Activated CD4-positive, alpha-beta T cell treated with anti-CD3 and anti-CD28 coated beads, Interleukin-2, amount 10 ng/mL, durations not matched to agents 7 days and 5 days (primary cell): ENCODE measurements around the gene GBF1. TPM values are rescaled to one million over a fixed set of nuclear protein-coding genes. Genes with fewer than 3 reads are reported as not detected.

Source experiments
- CTCF ChIA-PET: fragments of 350-600 bp; sonication (Branson Sonifier 250); formaldehyde crosslinking; loops from one replicate; lab custom pipeline; 2021; ENCODE audit warnings: antibody characterized with exemption; lab: Charles Lee
- POLR2A ChIA-PET: fragments of 350-600 bp; sonication (Branson Sonifier 250); formaldehyde crosslinking; loops from one replicate; lab custom pipeline; 2021; ENCODE audit warnings: antibody characterized with exemption; lab: Charles Lee
- DNase-seq: peaks from one replicate; pipeline ENCODE4 v3.0.0-alpha.2; 2020
- H3K27ac Mint-ChIP-seq: one replicate; pipeline ENCODE4 v1.8.0; 2021; ENCODE audit warnings: mild to moderate bottlenecking, moderate library complexity, mixed read lengths
- H3K27me3 Mint-ChIP-seq: one replicate; pipeline ENCODE4 v1.8.0; 2021; ENCODE audit warnings: mixed read lengths
- H3K36me3 Mint-ChIP-seq: one replicate; pipeline ENCODE4 v1.8.0; 2021; ENCODE audit warnings: low read depth, mixed read lengths
- H3K4me1 Mint-ChIP-seq: one replicate; pipeline ENCODE4 v1.8.0; 2021; ENCODE audit warnings: mixed read lengths
- H3K4me3 Mint-ChIP-seq: one replicate; pipeline ENCODE4 v1.8.0; 2021; ENCODE audit warnings: mild to moderate bottlenecking, moderate library complexity, mixed read lengths
- H3K9me3 Mint-ChIP-seq: one replicate; pipeline ENCODE4 v1.8.0; 2021; ENCODE audit warnings: mixed read lengths
- total RNA-seq, 2 experiments: library from RNA; stranded (reverse); gene quantifications; one replicate each; pipeline ENCODE4 v1.2.3, GENCODE V29; 2021

The GBF1 gene
- total RNA-seq, 2 experiments from 2014 or later, result 42.4 to 44.6 TPM

DNA sequence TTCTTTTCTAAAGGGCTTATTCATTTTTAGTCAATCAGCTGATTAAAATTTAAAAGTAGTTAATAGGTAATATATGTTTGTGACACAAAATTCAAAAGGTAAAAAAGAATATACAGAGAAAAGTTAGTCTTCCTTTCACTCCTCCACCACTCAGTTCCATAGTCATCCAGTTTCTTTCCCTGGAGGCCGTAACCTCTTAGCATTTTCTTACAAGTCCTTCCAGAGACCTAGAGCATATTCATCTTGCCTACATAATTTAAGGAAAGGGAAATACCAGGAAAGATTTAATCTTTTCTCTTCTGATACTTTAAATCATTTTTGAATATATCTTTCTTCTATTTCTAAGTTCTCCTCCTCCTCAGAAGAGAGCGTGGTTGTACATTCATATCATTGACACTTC is 10.1 kb downstream of the GBF1 start:
- H3K4me1 Mint-ChIP-seq, result no peaks in the 10 kb centered on the region
- H3K4me3 Mint-ChIP-seq, result no peak overlapping the region
- peaks cover 20% of the 10 kb centered on the region for H3K36me3 Mint-ChIP-seq
- ChIA-PET POLR2A (no interaction called here), CTCF (no interaction called here)
- no peak for DNase-seq
- H3K27me3 Mint-ChIP-seq, result no peaks in the 10 kb centered on the region
- H3K9me3 Mint-ChIP-seq, result no peaks in the 10 kb centered on the region
- H3K27ac Mint-ChIP-seq, result no peak overlapping the region

DNA sequence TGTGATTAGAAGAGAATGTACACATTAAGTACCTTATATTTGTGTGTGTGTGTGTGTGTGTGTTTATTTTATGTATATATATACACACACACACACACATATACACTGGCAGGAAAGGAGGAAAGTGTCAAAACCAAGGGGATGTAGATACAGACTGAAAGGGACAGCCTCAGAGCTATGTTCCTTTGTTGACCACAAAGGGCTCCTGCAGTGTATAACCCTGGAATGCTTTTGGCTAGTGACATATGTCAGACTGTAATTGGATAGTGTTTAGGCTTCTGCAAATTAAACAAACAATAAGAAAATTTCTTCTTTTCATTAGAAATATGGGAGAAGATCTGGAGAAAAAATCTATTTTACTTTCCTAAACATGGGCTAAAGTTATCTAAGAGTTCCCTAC is 15.9 kb downstream of the GBF1 start:
- H3K27ac Mint-ChIP-seq, result no peak overlapping the region
- peaks cover 9% of the 10 kb centered on the region for H3K4me1 Mint-ChIP-seq
- no peak for DNase-seq
- H3K36me3 Mint-ChIP-seq, result peaks cover 38% of the 10 kb centered on the region
- H3K4me3 Mint-ChIP-seq, result no peak overlapping the region
- no peaks in the 10 kb centered on the region for H3K9me3 Mint-ChIP-seq
- CTCF ChIA-PET, result interaction anchor here (0.8 kb wide), 1 partner anchor 52 kb away, joined by 3 read pairs; no protein-coding TSS in a partner anchor
- H3K27me3 Mint-ChIP-seq, result no peaks in the 10 kb centered on the region
- POLR2A ChIA-PET, result no interaction called here

DNA sequence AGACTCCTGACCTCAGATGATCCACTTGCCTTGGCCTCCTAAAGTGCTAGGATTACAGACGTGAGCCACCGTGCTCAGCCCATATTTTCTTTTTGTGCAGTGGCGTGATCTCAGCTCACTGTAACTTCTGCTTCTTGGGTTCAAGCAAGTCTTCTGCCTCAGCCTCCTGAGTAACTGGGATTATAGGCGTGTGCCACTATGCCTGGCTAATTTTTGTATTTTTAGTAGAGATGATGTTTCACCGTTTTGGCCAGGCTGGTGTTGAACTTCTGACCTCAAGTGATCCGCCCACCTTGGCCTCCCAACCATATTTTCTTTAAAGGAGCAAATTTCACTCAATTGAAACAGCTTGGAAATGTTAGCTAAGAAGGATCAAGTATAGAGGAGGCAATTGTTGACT is 16.5 kb downstream of the GBF1 start:
- H3K27me3 Mint-ChIP-seq, result no peaks in the 10 kb centered on the region
- ChIA-PET CTCF (interaction anchor here (1.1 kb wide), 1 partner anchor 23 kb away, joined by 3 read pairs; no protein-coding TSS in a partner anchor), POLR2A (no interaction called here)
- H3K9me3 Mint-ChIP-seq, result no peaks in the 10 kb centered on the region
- DNase-seq, result no peak
- H3K4me1 Mint-ChIP-seq, result peaks cover 11% of the 10 kb centered on the region
- H3K4me3 Mint-ChIP-seq, result no peak overlapping the region
- peaks cover 38% of the 10 kb centered on the region for H3K36me3 Mint-ChIP-seq
- H3K27ac Mint-ChIP-seq, result peak overlapping the region; percentile 31

DNA sequence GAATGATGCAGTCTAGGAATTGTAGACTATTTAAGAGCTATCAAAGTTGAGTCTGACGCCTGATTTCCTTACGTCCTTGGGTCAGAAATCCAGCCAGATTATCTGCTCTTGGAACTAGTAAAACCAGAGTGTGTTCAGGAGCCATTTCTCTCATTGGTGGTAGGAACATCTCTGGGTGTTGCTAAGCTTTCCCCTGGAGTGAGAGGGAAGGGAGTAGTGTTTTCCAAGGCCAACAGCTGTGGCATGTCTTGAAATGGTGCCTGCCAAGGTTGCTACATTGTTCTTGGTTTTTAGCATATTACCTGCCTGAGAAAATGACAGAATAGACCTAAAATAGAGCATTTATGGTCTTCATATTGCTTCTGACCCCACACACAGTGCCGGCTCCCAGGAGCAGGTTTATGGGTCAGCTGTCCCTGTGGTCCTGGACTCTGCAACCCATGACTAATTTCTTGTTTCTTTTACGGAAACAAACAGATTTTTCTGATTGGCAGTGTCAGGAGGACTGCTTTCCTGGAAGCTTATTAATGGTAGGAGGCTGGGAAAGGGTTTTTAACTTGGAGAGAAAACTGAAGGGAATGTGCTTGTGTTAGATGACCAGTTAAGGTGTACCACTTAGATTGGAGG is 17.5 kb downstream of the GBF1 start:
- H3K4me1 Mint-ChIP-seq, result peaks cover 14% of the 10 kb centered on the region
- no peak for DNase-seq
- H3K9me3 Mint-ChIP-seq, result no peaks in the 10 kb centered on the region
- CTCF ChIA-PET, result interaction anchor here (0.7 to 1.1 kb wide), 3 partner anchors 21 to 92 kb away, joined by 3 read pairs; no protein-coding TSS in a partner anchor
- no peak overlapping the region for H3K27ac Mint-ChIP-seq
- no peak overlapping the region for H3K4me3 Mint-ChIP-seq
- POLR2A ChIA-PET, result no interaction called here
- H3K36me3 Mint-ChIP-seq, result peaks cover 39% of the 10 kb centered on the region
- H3K27me3 Mint-ChIP-seq, result no peaks in the 10 kb centered on the region

DNA sequence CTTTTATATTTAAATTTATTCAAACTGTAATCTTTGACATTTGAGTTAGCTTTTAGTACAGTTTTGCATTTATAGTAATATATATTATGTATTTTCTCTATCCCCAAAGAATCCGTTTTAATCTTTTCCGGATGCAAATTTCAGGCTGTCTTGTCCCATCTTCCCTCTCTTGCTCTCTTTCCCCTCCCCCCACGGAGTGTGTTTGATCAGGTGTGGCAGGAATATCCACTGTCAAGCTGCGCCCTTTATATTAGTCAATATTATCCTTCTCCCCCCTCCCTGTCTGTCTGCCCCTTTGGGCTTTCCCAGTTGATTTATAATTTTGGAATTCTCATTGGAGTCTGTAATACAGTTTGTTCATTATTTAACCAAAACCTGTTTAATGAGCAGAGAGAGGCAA is 19.0 kb downstream of the GBF1 start:
- CTCF ChIA-PET, result interaction anchor here (1.8 kb wide), 1 partner anchor 11 kb away, joined by 7 read pairs; no protein-coding TSS in a partner anchor
- no peak overlapping the region for H3K4me3 Mint-ChIP-seq

DNA sequence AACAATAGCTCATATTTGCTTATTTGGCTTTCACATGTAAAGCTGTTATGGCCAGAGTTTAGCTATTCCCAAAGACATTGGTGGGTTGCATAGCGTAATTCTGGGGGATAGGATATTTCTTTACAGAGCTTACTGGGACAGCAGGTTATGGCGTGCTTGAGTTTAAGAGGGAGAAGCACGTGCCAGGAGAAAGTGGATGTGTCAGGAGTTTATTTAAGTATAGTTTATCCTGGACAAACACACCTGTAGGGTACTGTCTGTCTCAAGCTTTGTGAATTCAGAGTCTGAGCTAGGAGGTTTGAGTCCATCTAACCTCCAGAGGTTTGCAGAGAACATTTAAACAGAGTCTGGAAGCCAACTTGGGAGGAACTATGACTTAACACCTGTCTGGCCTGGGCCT is 21.3 kb downstream of the GBF1 start:
- Mint-ChIP-seq H3K27me3 (no peaks in the 10 kb centered on the region), H3K4me1 (peaks cover 30% of the 10 kb centered on the region), H3K4me3 (no peak overlapping the region), H3K9me3 (no peaks in the 10 kb centered on the region), H3K36me3 (peaks cover 27% of the 10 kb centered on the region), H3K27ac (no peak overlapping the region)
- DNase-seq, result no peak
- CTCF ChIA-PET, result interaction anchor here (0.6 to 1.3 kb wide), 10 partner anchors 8 to 237 kb away, joined by 3 to 5 read pairs (median 4); partner anchors contain the start of gene SUFU
- POLR2A ChIA-PET, result no interaction called here

More for the DNA sequence above, 19.0 kb downstream of the GBF1 start:
- POLR2A ChIA-PET, result no interaction called here
- Mint-ChIP-seq H3K4me1 (peaks cover 28% of the 10 kb centered on the region), H3K27me3 (no peaks in the 10 kb centered on the region), H3K36me3 (peaks cover 42% of the 10 kb centered on the region), H3K27ac (no peak overlapping the region), H3K9me3 (no peaks in the 10 kb centered on the region)
- DNase-seq, result no peak

DNA sequence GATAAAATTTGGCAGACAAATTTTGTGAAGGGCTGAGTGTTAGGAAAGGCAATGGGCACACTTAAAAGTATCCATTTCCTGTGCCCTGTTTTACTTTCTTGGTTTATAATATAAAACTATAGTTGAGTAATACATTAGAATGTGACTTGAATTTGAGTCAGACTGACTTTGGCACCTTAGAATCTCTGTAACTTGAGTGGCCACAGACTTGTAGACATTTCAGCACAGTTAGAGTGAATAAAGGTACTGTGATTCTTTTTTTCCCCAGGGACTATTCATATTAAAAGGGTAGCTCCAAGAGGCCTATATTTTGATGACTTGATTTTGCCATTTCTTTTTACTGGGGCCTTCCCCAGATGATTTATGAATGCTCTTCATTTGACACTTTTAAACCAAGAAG is 22.4 kb downstream of the GBF1 start:
- Mint-ChIP-seq H3K36me3 (peaks cover 17% of the 10 kb centered on the region), H3K27me3 (no peaks in the 10 kb centered on the region), H3K9me3 (no peaks in the 10 kb centered on the region), H3K27ac (peak overlapping the region; percentile 33), H3K4me3 (no peak overlapping the region), H3K4me1 (peaks cover 39% of the 10 kb centered on the region)
- ChIA-PET POLR2A (no interaction called here), CTCF (interaction anchor here (0.6 to 1.4 kb wide), 5 partner anchors 10 to 120 kb away, joined by 3 to 4 read pairs (median 3); no protein-coding TSS in a partner anchor)
- DNase-seq, result no peak

DNA sequence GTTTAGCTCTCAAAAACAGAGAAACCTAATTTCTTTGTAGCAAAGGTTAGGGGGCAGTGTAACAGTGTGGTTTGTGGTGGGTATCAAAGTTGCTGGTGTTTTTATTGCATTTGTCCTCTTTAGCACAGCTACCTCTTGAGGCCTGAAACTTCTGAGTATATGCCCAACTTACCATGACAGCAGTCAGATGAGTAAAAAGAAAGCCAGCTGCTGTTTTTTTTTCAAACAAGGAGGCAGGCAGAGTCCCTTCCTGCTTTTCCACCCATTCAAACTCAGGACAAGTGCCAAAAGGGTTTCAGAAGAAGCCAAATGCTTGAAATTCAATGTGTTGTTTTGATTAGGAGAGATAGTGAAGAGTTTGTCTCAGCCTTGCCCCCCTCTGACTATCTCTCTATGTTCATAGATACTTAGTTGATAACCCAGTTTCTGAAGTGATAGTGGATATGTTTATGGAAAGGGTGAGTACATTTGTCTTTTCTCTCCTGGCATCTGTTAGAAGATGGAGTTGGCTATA is 23.1 kb downstream of the GBF1 start:
- Mint-ChIP-seq H3K36me3 (peaks cover 18% of the 10 kb centered on the region), H3K4me3 (no peak overlapping the region), H3K9me3 (no peaks in the 10 kb centered on the region), H3K4me1 (peaks cover 41% of the 10 kb centered on the region), H3K27me3 (no peaks in the 10 kb centered on the region), H3K27ac (peak overlapping the region; percentile 33)
- ChIA-PET CTCF (interaction anchor here (0.8 to 1.4 kb wide), 5 partner anchors 9 to 120 kb away, joined by 3 to 4 read pairs (median 3); no protein-coding TSS in a partner anchor), POLR2A (no interaction called here)
- no peak for DNase-seq

DNA sequence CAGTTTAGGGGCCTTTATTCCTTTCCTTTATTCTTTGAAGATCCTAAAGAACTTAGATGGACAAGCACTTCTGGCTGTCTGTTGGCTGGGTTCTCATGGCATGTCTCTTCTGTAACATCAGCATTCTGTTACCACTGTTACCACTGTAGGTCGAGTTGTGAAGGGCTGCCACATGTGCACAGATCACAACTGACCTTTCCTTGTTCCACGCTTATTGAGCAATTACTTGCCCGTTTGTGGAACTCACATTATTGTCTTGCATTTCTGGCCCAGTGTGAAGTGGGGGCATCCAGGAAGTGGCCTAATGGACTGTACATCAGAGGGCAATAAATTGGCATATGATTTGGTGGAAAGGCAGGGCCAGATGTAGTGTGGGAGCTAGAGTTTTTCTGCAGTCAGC is 23.7 kb downstream of the GBF1 start:
- DNase-seq, result no peak
- H3K27me3 Mint-ChIP-seq, result no peaks in the 10 kb centered on the region
- no peak overlapping the region for H3K4me3 Mint-ChIP-seq
- H3K27ac Mint-ChIP-seq, result no peak overlapping the region
- H3K36me3 Mint-ChIP-seq, result peaks cover 21% of the 10 kb centered on the region
- peaks cover 42% of the 10 kb centered on the region for H3K4me1 Mint-ChIP-seq
- no peaks in the 10 kb centered on the region for H3K9me3 Mint-ChIP-seq
- POLR2A ChIA-PET, result no interaction called here
- CTCF ChIA-PET, result interaction anchor here (1.3 kb wide), 1 partner anchor 38 kb away, joined by 3 read pairs; no protein-coding TSS in a partner anchor

DNA sequence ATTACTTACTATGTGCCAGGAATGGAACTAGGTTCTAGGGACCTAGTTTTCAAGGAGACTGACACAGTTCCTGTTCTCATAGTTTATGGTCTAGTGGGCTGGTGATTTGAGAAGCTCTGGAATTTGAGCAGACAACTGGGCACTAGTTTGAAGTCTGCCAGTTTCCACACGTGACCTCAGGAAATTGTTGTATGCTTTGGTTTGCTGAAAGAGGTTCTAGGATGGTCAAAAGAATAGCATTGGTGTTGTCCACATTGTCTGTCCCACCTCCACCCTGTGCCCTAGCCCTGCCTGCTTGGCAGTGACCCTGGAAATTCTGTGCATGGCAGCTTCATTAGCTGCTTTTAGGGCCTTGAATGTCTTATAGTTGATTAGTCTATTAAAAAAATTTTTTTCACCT is 28.7 kb downstream of the GBF1 start:
- POLR2A ChIA-PET, result no interaction called here
- CTCF ChIA-PET, result no interaction called here
- Mint-ChIP-seq H3K27ac (no peak overlapping the region), H3K9me3 (no peaks in the 10 kb centered on the region), H3K36me3 (peaks cover 8% of the 10 kb centered on the region), H3K4me3 (no peak overlapping the region), H3K27me3 (no peaks in the 10 kb centered on the region), H3K4me1 (peaks cover 16% of the 10 kb centered on the region)
- no peak for DNase-seq

DNA sequence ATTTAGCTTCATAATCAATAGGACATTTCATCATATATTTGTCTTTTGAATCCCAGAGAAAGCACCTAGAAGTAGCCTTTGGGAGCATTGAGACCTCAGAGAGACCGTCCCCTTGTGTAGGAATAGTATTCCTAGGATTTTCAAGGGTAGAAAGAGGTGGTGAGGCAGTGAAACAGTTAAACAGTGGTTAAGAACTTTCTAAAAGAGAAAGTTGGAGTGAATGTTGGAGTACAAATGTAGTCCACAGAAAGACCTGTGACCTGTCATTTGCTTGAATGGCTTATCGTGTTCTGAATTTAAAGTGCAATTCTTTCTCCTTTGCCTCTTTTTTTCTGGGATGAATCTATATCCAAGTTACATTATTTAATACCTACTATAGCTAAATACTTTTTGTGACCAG is 30.0 kb downstream of the GBF1 start:
- Mint-ChIP-seq H3K27ac (no peak overlapping the region), H3K9me3 (no peaks in the 10 kb centered on the region), H3K4me3 (no peak overlapping the region), H3K27me3 (no peaks in the 10 kb centered on the region), H3K36me3 (peaks cover 6% of the 10 kb centered on the region), H3K4me1 (peaks cover 23% of the 10 kb centered on the region)
- POLR2A ChIA-PET, result no interaction called here
- no peak for DNase-seq
- CTCF ChIA-PET, result interaction anchor here (1.0 to 1.3 kb wide), 3 partner anchors 9 to 36 kb away, joined by 3 to 4 read pairs (median 3); no protein-coding TSS in a partner anchor

DNA sequence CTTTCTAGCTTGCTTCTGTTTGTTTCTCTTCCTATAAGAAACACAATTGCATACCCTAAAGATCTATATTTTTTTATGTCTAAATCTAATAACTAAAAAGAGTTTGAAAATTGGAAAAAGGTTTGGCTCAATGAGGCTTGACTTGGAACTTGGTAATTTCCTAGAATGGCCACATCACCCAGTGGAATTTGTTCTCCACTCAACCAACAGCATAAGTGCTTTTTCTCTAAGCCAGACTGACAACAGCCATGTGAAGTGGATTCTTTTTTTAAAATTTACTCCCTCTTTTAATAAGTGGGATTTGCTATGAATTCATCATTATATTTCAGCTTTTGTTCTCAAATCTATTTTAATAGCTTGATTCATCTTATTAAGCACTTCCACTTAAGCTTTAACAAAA is 33.8 kb downstream of the GBF1 start:
- ChIA-PET POLR2A (no interaction called here), CTCF (interaction anchor here (0.6 to 1.7 kb wide), 3 partner anchors 14 to 1574 kb away, joined by 3 to 4 read pairs (median 3); no protein-coding TSS in a partner anchor)
- H3K4me1 Mint-ChIP-seq, result peaks cover 36% of the 10 kb centered on the region

DNA sequence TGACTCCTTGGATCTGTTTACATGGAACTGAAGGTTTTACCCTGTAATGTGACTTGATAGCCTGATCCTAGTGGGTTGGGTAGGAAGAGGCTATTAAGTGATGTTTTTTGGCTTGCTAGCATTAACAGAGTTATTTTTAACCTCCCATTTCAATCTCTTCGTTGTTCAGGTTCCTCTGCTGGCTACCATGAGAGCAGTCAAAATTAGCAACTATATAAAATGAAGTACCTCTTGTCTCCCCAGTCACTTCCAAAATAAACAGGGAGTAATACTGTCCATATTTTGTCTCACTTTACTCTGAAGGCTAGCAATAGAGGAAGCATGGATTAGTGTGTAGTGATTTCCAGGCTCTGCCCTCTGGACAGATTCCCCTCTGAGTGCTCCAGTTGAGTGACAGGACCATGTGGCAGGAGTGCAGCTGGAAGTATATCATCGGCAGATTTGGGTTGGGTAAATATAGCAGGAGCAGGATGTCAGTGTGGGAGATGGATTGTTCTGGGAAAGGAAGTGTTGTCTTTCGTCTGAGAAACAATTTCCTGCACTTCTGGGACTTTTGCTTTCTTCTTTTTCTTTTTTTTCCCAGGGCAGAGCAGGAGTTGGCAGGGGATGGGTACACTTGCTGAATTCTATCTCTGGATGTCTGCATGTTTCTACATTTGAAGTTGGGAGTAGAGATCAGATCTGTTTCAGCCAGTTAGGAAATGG is 35.2 kb downstream of the GBF1 start:
- Mint-ChIP-seq H3K4me1 (peaks cover 50% of the 10 kb centered on the region), H3K27me3 (no peaks in the 10 kb centered on the region), H3K4me3 (no peak overlapping the region), H3K27ac (peak overlapping the region; percentile 10), H3K9me3 (no peaks in the 10 kb centered on the region), H3K36me3 (peaks cover 9% of the 10 kb centered on the region)
- no peak for DNase-seq
- ChIA-PET POLR2A (no interaction called here), CTCF (interaction anchor here (0.6 kb wide), 1 partner anchor 16 kb away, joined by 3 read pairs; no protein-coding TSS in a partner anchor)

More for the DNA sequence above, 33.8 kb downstream of the GBF1 start:
- Mint-ChIP-seq H3K4me3 (no peak overlapping the region), H3K27ac (no peak overlapping the region), H3K36me3 (peaks cover 2% of the 10 kb centered on the region), H3K27me3 (no peaks in the 10 kb centered on the region), H3K9me3 (no peaks in the 10 kb centered on the region)
- no peak for DNase-seq
